Measurements from ENCODE around the gene MCU.
"Not testable (repeated sequence)": the region's sequence is repeated elsewhere in the genome, so short reads cannot be mapped to it uniquely, and the experiment has no call there.

GRCh38 chr10:72646971-72647370, 45.0 kb upstream of the MCU start:
- TF ChIP-seq CTCF (IDR thresholded peaks at IDR 0.05); EP300 (IDR thresholded peaks at IDR 0.05; ENCODE audit: low read depth): not testable (repeated sequence)
